ENCODE data around the gene TNS2.

The TNS2 gene

GRCh38 chr12:53059434-53060063 is 9.7 kb downstream of the TNS2 start:
- no peak overlapping the region for H3K4me3 ChIP-seq (ENCODE audit: low read length)
- TF ChIP-seq, protein P1, sequence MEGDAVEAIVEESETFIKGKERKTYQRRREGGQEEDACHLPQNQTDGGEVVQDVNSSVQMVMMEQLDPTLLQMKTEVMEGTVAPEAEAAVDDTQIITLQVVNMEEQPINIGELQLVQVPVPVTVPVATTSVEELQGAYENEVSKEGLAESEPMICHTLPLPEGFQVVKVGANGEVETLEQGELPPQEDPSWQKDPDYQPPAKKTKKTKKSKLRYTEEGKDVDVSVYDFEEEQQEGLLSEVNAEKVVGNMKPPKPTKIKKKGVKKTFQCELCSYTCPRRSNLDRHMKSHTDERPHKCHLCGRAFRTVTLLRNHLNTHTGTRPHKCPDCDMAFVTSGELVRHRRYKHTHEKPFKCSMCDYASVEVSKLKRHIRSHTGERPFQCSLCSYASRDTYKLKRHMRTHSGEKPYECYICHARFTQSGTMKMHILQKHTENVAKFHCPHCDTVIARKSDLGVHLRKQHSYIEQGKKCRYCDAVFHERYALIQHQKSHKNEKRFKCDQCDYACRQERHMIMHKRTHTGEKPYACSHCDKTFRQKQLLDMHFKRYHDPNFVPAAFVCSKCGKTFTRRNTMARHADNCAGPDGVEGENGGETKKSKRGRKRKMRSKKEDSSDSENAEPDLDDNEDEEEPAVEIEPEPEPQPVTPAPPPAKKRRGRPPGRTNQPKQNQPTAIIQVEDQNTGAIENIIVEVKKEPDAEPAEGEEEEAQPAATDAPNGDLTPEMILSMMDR (conservative IDR thresholded peaks at IDR 0.05; ENCODE audit: low read length) = no peak
- DNase-seq (ENCODE audit: low read depth) = no peak

DNA sequence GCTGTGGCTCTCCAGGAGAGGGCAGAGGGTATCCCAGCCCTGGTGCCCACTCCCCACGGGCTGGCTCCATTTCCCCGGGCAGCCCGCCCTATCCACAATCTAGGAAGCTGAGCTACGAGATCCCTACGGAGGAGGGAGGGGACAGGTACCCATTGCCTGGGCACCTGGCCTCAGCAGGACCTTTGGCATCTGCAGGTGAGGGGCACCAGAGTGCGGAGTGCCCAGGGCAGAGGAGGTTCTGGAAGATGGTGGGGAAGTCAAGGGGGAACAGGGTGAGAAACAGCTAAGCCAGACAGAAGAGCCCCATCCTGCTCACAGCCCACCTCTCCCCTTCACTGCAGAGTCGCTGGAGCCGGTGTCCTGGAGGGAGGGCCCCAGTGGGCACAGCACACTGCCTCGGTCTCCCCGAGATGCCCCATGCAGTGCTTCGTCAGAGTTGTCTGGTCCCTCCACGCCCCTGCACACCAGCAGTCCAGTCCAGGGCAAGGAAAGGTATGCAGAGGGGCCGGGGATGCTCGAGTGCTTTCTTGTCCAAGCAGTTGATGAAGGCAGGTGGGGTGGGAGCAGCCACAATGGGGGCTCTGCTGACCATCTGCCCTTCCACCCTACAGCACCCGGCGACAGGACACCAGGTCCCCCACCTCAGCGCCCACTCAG is 10.3 kb downstream of the TNS2 start:
- DNase-seq (ENCODE audit: low read depth) = no peak
- TF ChIP-seq, protein P1 (conservative IDR thresholded peaks at IDR 0.05; ENCODE audit: low read length) = no peak
- H3K4me3 ChIP-seq (ENCODE audit: low read length) = no peak overlapping the region

- no peak for DNase-seq (ENCODE audit: low read depth)
- no peak overlapping the region for H3K4me3 ChIP-seq (ENCODE audit: low read length)
- TF ChIP-seq, protein P1 (conservative IDR thresholded peaks at IDR 0.05; ENCODE audit: low read length) = no peak
Measured at GRCh38 chr12:53060721-53061276, 10.9 kb downstream of the TNS2 start.

DNA sequence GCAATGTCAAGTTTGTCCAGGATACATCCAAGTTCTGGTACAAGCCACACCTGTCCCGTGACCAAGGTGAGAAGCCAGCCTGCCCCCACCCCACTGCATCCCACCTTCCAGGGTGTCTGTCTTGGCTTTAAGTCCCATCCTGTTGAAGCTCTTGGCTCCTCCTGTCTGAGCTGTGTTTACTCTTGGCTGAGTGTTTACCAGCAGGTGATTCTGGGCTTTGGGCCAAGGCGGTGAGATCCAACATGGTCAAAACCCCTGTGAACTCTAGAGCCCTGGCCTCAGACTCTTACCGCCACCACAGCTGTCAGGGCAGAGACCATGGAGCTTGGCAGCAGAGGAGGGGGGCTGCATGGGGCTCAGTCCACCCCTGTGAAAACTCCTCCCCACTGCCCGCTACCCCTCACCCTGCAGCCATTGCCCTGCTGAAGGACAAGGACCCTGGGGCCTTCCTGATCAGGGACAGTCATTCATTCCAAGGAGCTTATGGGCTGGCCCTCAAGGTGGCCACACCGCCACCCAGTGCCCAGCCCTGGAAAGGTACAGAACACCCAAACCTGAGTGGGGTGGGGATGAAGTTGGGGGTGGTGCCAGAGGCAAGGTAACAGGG is 11.6 kb downstream of the TNS2 start:
- no peak for DNase-seq (ENCODE audit: low read depth)
- TF ChIP-seq, protein P1 (conservative IDR thresholded peaks at IDR 0.05; ENCODE audit: low read length) = 0 out of 2 replicates have a peak, but pooled peaks have one; percentile 3
- H3K4me3 ChIP-seq (ENCODE audit: low read length) = no peak overlapping the region

GRCh38 chr12:53062011-53062961 is 12.4 kb downstream of the TNS2 start:
- H3K4me3 ChIP-seq (ENCODE audit: low read length) = no peak overlapping the region
- TF ChIP-seq, protein P1 (conservative IDR thresholded peaks at IDR 0.05; ENCODE audit: low read length) = no peak
- no peak for DNase-seq (ENCODE audit: low read depth)

DNA sequence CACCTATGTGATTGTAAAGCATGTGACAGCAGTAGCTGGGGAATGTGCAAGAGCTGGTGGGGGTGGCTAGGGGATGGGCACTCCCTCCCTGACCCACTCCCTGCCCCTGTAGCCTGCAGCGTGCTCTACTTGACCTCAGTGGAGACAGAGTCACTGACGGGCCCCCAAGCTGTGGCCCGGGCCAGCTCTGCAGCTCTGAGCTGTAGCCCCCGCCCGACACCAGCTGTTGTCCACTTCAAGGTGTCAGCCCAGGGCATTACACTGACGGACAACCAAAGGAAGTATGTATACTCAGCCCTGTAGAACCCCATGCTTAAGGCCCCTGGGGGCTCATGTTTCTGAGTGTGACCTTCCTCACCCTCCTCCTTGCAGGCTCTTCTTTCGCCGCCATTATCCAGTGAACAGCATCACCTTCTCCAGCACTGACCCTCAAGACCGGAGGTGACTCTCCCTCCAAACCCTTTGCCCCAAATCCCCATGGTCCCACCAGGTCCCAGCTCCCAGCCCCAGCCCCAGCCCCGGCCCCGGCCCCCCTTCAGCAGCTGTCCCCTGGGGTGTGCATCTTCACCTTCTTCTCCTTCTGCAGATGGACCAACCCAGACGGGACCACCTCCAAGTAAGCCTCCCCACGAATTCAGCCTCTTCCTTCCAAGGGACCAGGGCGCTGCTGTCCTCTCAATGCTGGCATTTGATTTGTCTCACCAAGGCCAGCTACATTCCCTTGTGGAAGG is 13.3 kb downstream of the TNS2 start:
- TF ChIP-seq, protein P1 (conservative IDR thresholded peaks at IDR 0.05; ENCODE audit: low read length) = no peak
- DNase-seq (ENCODE audit: low read depth) = no peak
- H3K4me3 ChIP-seq (ENCODE audit: low read length) = no peak overlapping the region

Data from AG10803 (cell line).